ENCODE data around the gene B3GALT2. TPM values are rescaled to one million over a fixed set of nuclear protein-coding genes. Genes with fewer than 3 reads are reported as not detected.
A peak's percentile ranks its signal among the peaks of the same experiment; 100 is the strongest.

B3GALT2 gene
- total RNA-seq, 2 donors from 2014 or later, result 3.5 to 5.2 TPM

DNA sequence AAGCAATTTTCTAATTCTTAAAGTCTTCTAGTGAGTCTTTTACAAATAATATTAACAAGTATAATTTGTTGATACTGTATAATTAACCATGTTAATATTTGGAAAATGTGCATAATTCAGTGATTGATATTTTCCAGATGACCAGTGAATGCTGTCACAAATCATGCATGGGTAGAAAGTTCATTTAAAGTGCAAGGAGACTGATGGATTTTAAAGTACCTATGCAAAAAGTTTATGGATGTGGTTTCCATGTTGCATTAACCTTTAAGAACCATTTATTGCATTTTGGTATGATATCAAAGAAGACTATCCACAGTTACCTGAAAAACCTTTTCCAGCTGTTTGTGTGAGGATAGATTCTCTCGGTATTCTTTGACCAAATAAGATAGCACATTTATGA, 41.4 kb downstream of the B3GALT2 start:
- TF ChIP-seq, protein P1, sequence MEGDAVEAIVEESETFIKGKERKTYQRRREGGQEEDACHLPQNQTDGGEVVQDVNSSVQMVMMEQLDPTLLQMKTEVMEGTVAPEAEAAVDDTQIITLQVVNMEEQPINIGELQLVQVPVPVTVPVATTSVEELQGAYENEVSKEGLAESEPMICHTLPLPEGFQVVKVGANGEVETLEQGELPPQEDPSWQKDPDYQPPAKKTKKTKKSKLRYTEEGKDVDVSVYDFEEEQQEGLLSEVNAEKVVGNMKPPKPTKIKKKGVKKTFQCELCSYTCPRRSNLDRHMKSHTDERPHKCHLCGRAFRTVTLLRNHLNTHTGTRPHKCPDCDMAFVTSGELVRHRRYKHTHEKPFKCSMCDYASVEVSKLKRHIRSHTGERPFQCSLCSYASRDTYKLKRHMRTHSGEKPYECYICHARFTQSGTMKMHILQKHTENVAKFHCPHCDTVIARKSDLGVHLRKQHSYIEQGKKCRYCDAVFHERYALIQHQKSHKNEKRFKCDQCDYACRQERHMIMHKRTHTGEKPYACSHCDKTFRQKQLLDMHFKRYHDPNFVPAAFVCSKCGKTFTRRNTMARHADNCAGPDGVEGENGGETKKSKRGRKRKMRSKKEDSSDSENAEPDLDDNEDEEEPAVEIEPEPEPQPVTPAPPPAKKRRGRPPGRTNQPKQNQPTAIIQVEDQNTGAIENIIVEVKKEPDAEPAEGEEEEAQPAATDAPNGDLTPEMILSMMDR (IDR thresholded peaks at IDR 0.05), result no peak
- TF ChIP-seq POLR2A (IDR thresholded peaks at IDR 0.05) (no peak), POLR2AphosphoS5 (IDR thresholded peaks at IDR 0.05) (no peak)
- Histone ChIP-seq H3K36me3 (no peaks in the 10 kb centered on the region), H3K4me3 (no peak overlapping the region), H3K4me1 (replicated peaks) (no peaks in the 10 kb centered on the region), H3K27ac (no peak overlapping the region), H3K9me3 (no peaks in the 10 kb centered on the region), H3K27me3 (replicated peaks; ENCODE audit: insufficient read depth) (no peaks in the 10 kb centered on the region)
- no peak for DNase-seq (ENCODE audit: low spot score)
- WGBS, result 23% methylated on average over 1 of the region's 1 CpG
- intact Hi-C loops (cut with DNase I), result no loop called here

DNA sequence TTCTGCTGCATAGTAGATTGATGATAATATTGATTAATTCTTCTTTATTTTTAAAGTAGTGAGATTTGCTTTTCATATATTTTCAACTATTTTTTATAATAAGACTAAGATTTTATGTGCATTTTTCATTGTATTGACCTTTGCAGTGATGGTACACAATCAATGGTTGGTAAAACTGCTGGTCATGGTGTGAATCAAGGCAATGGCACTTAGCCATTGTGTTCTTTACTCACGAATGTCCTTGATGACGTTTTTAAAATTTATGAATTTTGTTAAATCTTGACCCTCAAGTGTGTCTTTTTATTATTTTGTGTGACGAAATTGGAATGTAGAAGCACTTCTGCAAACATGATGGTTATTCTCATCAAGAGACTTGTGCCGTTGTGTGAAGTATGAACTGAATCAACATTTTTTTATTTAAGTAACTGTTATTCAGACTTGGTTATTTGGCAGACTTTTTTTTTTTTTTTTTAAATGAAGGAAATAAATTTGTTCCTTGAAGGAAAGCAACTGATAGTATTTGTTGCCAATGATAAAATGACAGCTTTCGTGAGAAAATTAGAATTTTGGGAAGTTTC, 42.0 kb downstream of the B3GALT2 start:
- 74% methylated on average over 5 of the region's 5 CpGs for whole genome bisulfite sequencing
- H3K36me3 ChIP-seq, result peaks cover 0 to 4% of the 10 kb centered on the region in 2 donors
- intact Hi-C loops (cut with DNase I), result no loop called here
- TF ChIP-seq POLR2AphosphoS5 (IDR thresholded peaks at IDR 0.05) (no peak), POLR2A (IDR thresholded peaks at IDR 0.05) (no peak)
- TF ChIP-seq, protein P1 (IDR thresholded peaks at IDR 0.05), result no peak
- no peak for DNase-seq (ENCODE audit: low spot score)
- H3K9me3 ChIP-seq, result no peaks in the 10 kb centered on the region
- no peaks in the 10 kb centered on the region for H3K27me3 ChIP-seq (replicated peaks; ENCODE audit: insufficient read depth)
- no peaks in the 10 kb centered on the region for H3K4me1 ChIP-seq (replicated peaks)
- H3K27ac ChIP-seq, result no peak overlapping the region
- H3K4me3 ChIP-seq, result no peak overlapping the region

DNA sequence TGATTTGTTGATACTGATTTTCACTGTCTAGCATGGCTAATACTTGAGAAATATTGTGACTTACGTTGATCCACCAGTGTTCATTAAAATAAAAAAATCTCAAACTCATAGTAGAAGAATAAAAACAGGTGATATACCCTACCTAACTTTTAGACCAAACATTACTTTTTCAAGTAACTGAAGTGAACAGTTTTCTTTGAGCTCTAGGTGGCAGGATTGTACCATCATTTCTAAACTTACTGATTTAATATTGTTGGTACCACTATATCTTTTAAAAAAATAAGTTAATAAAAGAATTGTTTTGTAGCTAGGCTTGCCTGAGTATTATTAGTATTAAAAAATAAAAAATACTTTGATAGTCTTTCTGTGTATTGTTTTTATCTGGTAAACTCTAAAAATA, 43.1 kb downstream of the B3GALT2 start:
- H3K9me3 ChIP-seq, result no peaks in the 10 kb centered on the region
- TF ChIP-seq, protein P1 (IDR thresholded peaks at IDR 0.05), result peak in 2 of 4 experiments; percentile 10 to 31
- TF ChIP-seq POLR2A (IDR thresholded peaks at IDR 0.05) (no peak), POLR2AphosphoS5 (IDR thresholded peaks at IDR 0.05) (no peak)
- intact Hi-C loops (cut with DNase I), result no loop called here
- 68% methylated on average over 1 of the region's 1 CpG for WGBS
- H3K36me3 ChIP-seq, result peaks cover 0 to 4% of the 10 kb centered on the region in 2 donors
- H3K27ac ChIP-seq, result no peak overlapping the region
- DNase-seq (ENCODE audit: low spot score), result no peak
- H3K4me1 ChIP-seq (replicated peaks), result no peaks in the 10 kb centered on the region
- H3K4me3 ChIP-seq, result no peak overlapping the region
- no peaks in the 10 kb centered on the region for H3K27me3 ChIP-seq (replicated peaks; ENCODE audit: insufficient read depth)

DNA sequence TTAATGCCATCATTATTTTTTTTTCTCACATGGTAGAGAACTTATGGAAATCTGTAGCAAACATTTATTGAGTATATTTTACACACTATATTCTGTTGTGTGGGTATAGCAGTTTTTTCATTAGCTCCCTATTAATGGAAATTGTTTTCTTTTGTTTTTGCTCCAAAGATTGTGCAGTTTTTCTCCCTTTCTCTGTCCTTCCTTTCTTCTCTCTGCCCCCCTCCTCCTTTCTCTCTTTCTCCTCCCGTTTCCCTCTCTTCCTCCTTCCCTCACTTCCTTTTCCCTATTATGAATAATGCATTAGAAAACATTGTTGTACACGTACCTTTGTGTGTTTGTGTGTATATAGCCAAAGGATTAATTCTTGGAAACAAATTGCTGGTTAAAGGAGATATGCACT, 44.0 kb downstream of the B3GALT2 start:
- Histone ChIP-seq H3K4me3 (no peak overlapping the region), H3K27ac (no peak overlapping the region)

DNA sequence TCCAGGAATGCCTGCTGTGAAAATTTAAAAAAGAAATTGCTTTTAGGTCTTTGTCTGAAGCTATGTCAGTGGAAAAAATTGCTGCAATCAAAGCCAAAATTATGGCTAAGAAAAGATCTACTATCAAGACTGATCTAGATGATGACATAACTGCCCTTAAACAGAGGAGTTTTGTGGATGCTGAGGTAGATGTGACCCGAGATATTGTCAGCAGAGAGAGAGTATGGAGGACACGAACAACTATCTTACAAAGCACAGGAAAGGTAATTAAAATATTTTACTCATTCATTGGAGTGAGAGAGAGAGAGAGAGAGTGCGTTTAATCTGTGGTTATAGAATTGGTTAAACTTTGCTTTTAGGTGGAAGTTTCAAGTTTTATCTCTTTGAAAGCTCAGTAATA, 44.6 kb downstream of the B3GALT2 start:
- DNase-seq (ENCODE audit: low spot score), result no peak
- Histone ChIP-seq H3K9me3 (no peaks in the 10 kb centered on the region), H3K4me1 (replicated peaks) (no peaks in the 10 kb centered on the region), H3K27me3 (replicated peaks; ENCODE audit: insufficient read depth) (no peaks in the 10 kb centered on the region), H3K4me3 (no peak overlapping the region), H3K36me3 (peaks cover 0 to 4% of the 10 kb centered on the region in 2 donors), H3K27ac (no peak overlapping the region)
- TF ChIP-seq POLR2AphosphoS5 (IDR thresholded peaks at IDR 0.05) (no peak), POLR2A (IDR thresholded peaks at IDR 0.05) (no peak)
- TF ChIP-seq, protein P1 (IDR thresholded peaks at IDR 0.05), result no peak
- intact Hi-C loops (cut with DNase I), result no loop called here
- 48% methylated on average over 3 of the region's 3 CpGs for WGBS

More for the DNA sequence above, 44.0 kb downstream of the B3GALT2 start:
- WGBS, result 42% methylated on average over 2 of the region's 2 CpGs
- intact Hi-C loops (cut with DNase I), result no loop called here
- Histone ChIP-seq H3K27me3 (replicated peaks; ENCODE audit: insufficient read depth) (no peaks in the 10 kb centered on the region), H3K36me3 (peaks cover 0 to 4% of the 10 kb centered on the region in 2 donors), H3K4me1 (replicated peaks) (no peaks in the 10 kb centered on the region), H3K9me3 (no peaks in the 10 kb centered on the region)
- TF ChIP-seq POLR2A (IDR thresholded peaks at IDR 0.05) (no peak), POLR2AphosphoS5 (IDR thresholded peaks at IDR 0.05) (no peak)
- TF ChIP-seq, protein P1 (IDR thresholded peaks at IDR 0.05), result no peak
- DNase-seq (ENCODE audit: low spot score), result no peak
